Activated CD4-positive, alpha-beta T cell treated with anti-CD3 and anti-CD28 coated beads for 48 hours (primary cell): ENCODE results near the gene ACTL6A.
"Not testable (repeated sequence)": the region's sequence is repeated elsewhere in the genome, so short reads cannot be mapped to it uniquely, and the experiment has no call there.

Source experiments
- DNase-seq: peaks from one replicate; pipeline ENCODE4 v3.0.0-alpha.2; 2020

Gene ACTL6A

GRCh38 chr3:179562591-179563270 lies at the start of gene ACTL6A:
Gene ACTL6A (plus strand): TSS chr3:179562926. CDS start chr3:179563093, 167 bp downstream.
- peak; percentile 100 for DNase-seq

- DNase-seq, result no peak
Measured at GRCh38 chr3:179513862-179514261, 48.9 kb upstream of the ACTL6A start.

GRCh38 chr3:179516461-179517251 lies 46.1 kb upstream of the ACTL6A start:
- DNase-seq, result not testable (repeated sequence)

- no peak for DNase-seq
Measured at GRCh38 chr3:179526482-179526881, 36.2 kb upstream of the ACTL6A start.

- DNase-seq, result no peak
Measured at GRCh38 chr3:179526989-179527391, 35.7 kb upstream of the ACTL6A start.

- no peak for DNase-seq
Measured at GRCh38 chr3:179528772-179529171, 34.0 kb upstream of the ACTL6A start.

GRCh38 chr3:179531576-179531975 lies 31.1 kb upstream of the ACTL6A start:
- no peak for DNase-seq

- no peak for DNase-seq
Measured at GRCh38 chr3:179533274-179533673, 29.5 kb upstream of the ACTL6A start.

GRCh38 chr3:179536256-179536655 lies 26.5 kb upstream of the ACTL6A start:
- DNase-seq, result no peak

- no peak for DNase-seq
Measured at GRCh38 chr3:179541094-179541493, 21.6 kb upstream of the ACTL6A start.

GRCh38 chr3:179541596-179541995 lies 21.1 kb upstream of the ACTL6A start:
- no peak for DNase-seq

GRCh38 chr3:179542375-179542774 lies 20.4 kb upstream of the ACTL6A start:
- no peak for DNase-seq

- DNase-seq, result no peak
Measured at GRCh38 chr3:179544981-179545645, 17.6 kb upstream of the ACTL6A start.

- no peak for DNase-seq
Measured at GRCh38 chr3:179546814-179547241, 15.9 kb upstream of the ACTL6A start.

- DNase-seq, result no peak
Measured at GRCh38 chr3:179551349-179552105, 11.2 kb upstream of the ACTL6A start.

GRCh38 chr3:179558742-179559364 lies 3.9 kb upstream of the ACTL6A start:
- DNase-seq, result peak; percentile 66

GRCh38 chr3:179560791-179561190 lies 1.9 kb upstream of the ACTL6A start:
- DNase-seq, result no peak

GRCh38 chr3:179563271-179563783 lies 601 bp downstream of the ACTL6A start:
- DNase-seq, result peak; percentile 87

GRCh38 chr3:179565496-179565895 lies 2.8 kb downstream of the ACTL6A start:
- DNase-seq, result no peak

- no peak for DNase-seq
Measured at GRCh38 chr3:179580992-179581391, 18.3 kb downstream of the ACTL6A start.

- no peak for DNase-seq
Measured at GRCh38 chr3:179589143-179589542, 26.4 kb downstream of the ACTL6A start.

- DNase-seq, result no peak
Measured at GRCh38 chr3:179590669-179591068, 27.9 kb downstream of the ACTL6A start.
